Nephron (organoid): ENCODE results near the gene PLCD1.

Source experiments
- H3K27ac Mint-ChIP-seq, 3 experiments: 2 replicates each; pipeline ENCODE4 v1.8.0; 2020; ENCODE audit warnings: mixed read lengths in 3 of 3, mild to moderate bottlenecking in 2 of 3, moderate library complexity in 1 of 3
- H3K27me3 Mint-ChIP-seq: 2 replicates; pipeline ENCODE4 v1.8.0; 2021; ENCODE audit warnings: low read depth, mild to moderate bottlenecking, moderate library complexity, mixed read lengths
- H3K36me3 Mint-ChIP-seq: 2 replicates; pipeline ENCODE4 v1.8.0; 2020; ENCODE audit warnings: low read depth, mixed read lengths
- H3K4me1 Mint-ChIP-seq: 2 replicates; pipeline ENCODE4 v1.8.0; 2020; ENCODE audit warnings: mixed read lengths
- H3K4me3 Mint-ChIP-seq, 3 experiments: 2 replicates each; pipeline ENCODE4 v1.8.0; 2020; ENCODE audit warnings: mild to moderate bottlenecking in 3 of 3, mixed read lengths in 3 of 3, moderate library complexity in 2 of 3
- H3K9me3 Mint-ChIP-seq: 2 replicates; pipeline ENCODE4 v1.8.0; 2020; ENCODE audit warnings: mixed read lengths
- CTCF ChIP-seq, 3 experiments: fragments of 200-600 bp; sonication (generic); IDR thresholded peaks; one replicate each; pipeline ENCODE4 v1.5.0; 2021; ENCODE audit warnings: antibody characterized with exemption in 3 of 3; ENCODE audit not compliant: unreplicated experiment in 3 of 3

Gene PLCD1

GRCh38 chr3:38026856-38027255, 2.6 kb downstream of the PLCD1 start:
- Mint-ChIP-seq H3K4me3 (peak overlapping the region; percentile 39 to 91 (median 59)), H3K27me3 (peaks cover 26% of the 10 kb centered on the region), H3K9me3 (no peaks in the 10 kb centered on the region), H3K36me3 (no peaks in the 10 kb centered on the region), H3K4me1 (peaks cover 25% of the 10 kb centered on the region), H3K27ac (no peak overlapping the region)
- no peak for TF ChIP-seq CTCF (IDR thresholded peaks at IDR 0.05; ENCODE audit: unreplicated experiment in 3 of 3)

- Mint-ChIP-seq H3K27ac (peak overlapping the region; percentile 30 to 79 (median 43)), H3K27me3 (peaks cover 10% of the 10 kb centered on the region), H3K36me3 (peaks cover 4% of the 10 kb centered on the region), H3K9me3 (no peaks in the 10 kb centered on the region), H3K4me3 (peak overlapping the region; percentile 88 to 91 (median 90)), H3K4me1 (peaks cover 15% of the 10 kb centered on the region)
- no peak for TF ChIP-seq CTCF (IDR thresholded peaks at IDR 0.05; ENCODE audit: unreplicated experiment in 3 of 3)
Measured at GRCh38 chr3:38022896-38023709, 6.3 kb downstream of the PLCD1 start.

GRCh38 chr3:38022301-38022700, 7.1 kb downstream of the PLCD1 start:
- TF ChIP-seq CTCF (IDR thresholded peaks at IDR 0.05; ENCODE audit: unreplicated experiment in 3 of 3), result no peak
- Mint-ChIP-seq H3K27me3 (peaks cover 2% of the 10 kb centered on the region), H3K36me3 (peaks cover 4% of the 10 kb centered on the region), H3K9me3 (no peaks in the 10 kb centered on the region), H3K4me3 (no peak overlapping the region), H3K4me1 (peaks cover 15% of the 10 kb centered on the region), H3K27ac (no peak overlapping the region)

GRCh38 chr3:38021196-38021595, 8.2 kb downstream of the PLCD1 start:
- Mint-ChIP-seq H3K27me3 (no peaks in the 10 kb centered on the region), H3K4me1 (peaks cover 15% of the 10 kb centered on the region), H3K27ac (no peak overlapping the region), H3K4me3 (no peak overlapping the region), H3K36me3 (peaks cover 12% of the 10 kb centered on the region), H3K9me3 (no peaks in the 10 kb centered on the region)
- TF ChIP-seq CTCF (IDR thresholded peaks at IDR 0.05; ENCODE audit: unreplicated experiment in 3 of 3), result no peak

- Mint-ChIP-seq H3K36me3 (peaks cover 21% of the 10 kb centered on the region), H3K27me3 (no peaks in the 10 kb centered on the region), H3K9me3 (no peaks in the 10 kb centered on the region), H3K4me3 (no peak overlapping the region), H3K4me1 (peaks cover 8% of the 10 kb centered on the region), H3K27ac (no peak overlapping the region)
- no peak for TF ChIP-seq CTCF (IDR thresholded peaks at IDR 0.05; ENCODE audit: unreplicated experiment in 3 of 3)
Measured at GRCh38 chr3:38020342-38020726, 9.1 kb downstream of the PLCD1 start.
